OCI-M2 (cell line): ENCODE results near the gene MARCOL.

ENCODE experiments used
- DNase-seq: peaks from one replicate; lab custom pipeline; 2025; ENCODE audit not compliant: unreplicated experiment; lab: John Stamatoyannopoulos, UW

MARCOL gene

GRCh38 chr5:148238418-148238794 is at the start of gene MARCOL:
MARCOL (plus strand) TSS chr5:148238525; CDS start chr5:148238598, 73 bp downstream.
- no peak for DNase-seq

- DNase-seq: no peak
Measured at GRCh38 chr5:148191010-148191409, 47.3 kb upstream of the MARCOL start.

GRCh38 chr5:148193202-148193601 is 45.1 kb upstream of the MARCOL start:
- no peak for DNase-seq

GRCh38 chr5:148201151-148201550 is 37.2 kb upstream of the MARCOL start:
- no peak for DNase-seq

- DNase-seq: no peak
Measured at GRCh38 chr5:148202531-148203203, 35.7 kb upstream of the MARCOL start, which contains the start of gene SPINK6. SPINK6 (plus strand) TSS chr5:148203042; CDS start chr5:148203097, 55 bp downstream.

GRCh38 chr5:148205044-148205806 is 33.1 kb upstream of the MARCOL start:
- no peak for DNase-seq

GRCh38 chr5:148205865-148206264 is 32.5 kb upstream of the MARCOL start:
- no peak for DNase-seq

- no peak for DNase-seq
Measured at GRCh38 chr5:148206620-148207019, 31.7 kb upstream of the MARCOL start.

GRCh38 chr5:148208226-148208625 is 30.1 kb upstream of the MARCOL start:
- no peak for DNase-seq

- DNase-seq: no peak
Measured at GRCh38 chr5:148209151-148209770, 29.1 kb upstream of the MARCOL start.

GRCh38 chr5:148214665-148215185 is 23.6 kb upstream of the MARCOL start:
- no peak for DNase-seq

GRCh38 chr5:148221508-148221907 is 16.8 kb upstream of the MARCOL start:
- DNase-seq: no peak

GRCh38 chr5:148224117-148224742 is 14.1 kb upstream of the MARCOL start:
- DNase-seq: no peak

GRCh38 chr5:148228392-148228984 is 9.8 kb upstream of the MARCOL start:
- no peak for DNase-seq

GRCh38 chr5:148229840-148230239 is 8.5 kb upstream of the MARCOL start:
- DNase-seq: no peak

GRCh38 chr5:148230240-148230639 is 8.1 kb upstream of the MARCOL start:
- DNase-seq: no peak

- DNase-seq: no peak
Measured at GRCh38 chr5:148237785-148238417, 424 bp upstream of the MARCOL start.

GRCh38 chr5:148248894-148249293 is 10.6 kb downstream of the MARCOL start:
- DNase-seq: no peak

- DNase-seq: no peak
Measured at GRCh38 chr5:148255456-148255855, 17.1 kb downstream of the MARCOL start.

- no peak for DNase-seq
Measured at GRCh38 chr5:148259288-148259687, 21.0 kb downstream of the MARCOL start.
